KMS-11 (cell line): ENCODE data around the gene SETBP1.

Experiments used
- H2AFZ ChIP-seq: fragments of 200-600 bp; sonication (generic); 2 replicates; pipeline ENCODE4 v1.6.1; 2016; ENCODE audit warnings: antibody characterized with exemption, mixed run types, low read depth
- H3K27ac ChIP-seq: fragments of 200-600 bp; sonication (generic); 2 replicates; pipeline ENCODE4 v1.6.1; 2016; ENCODE audit warnings: mild to moderate bottlenecking, mixed run types
- H3K27me3 ChIP-seq: fragments of 200-600 bp; sonication (generic); 2 replicates; pipeline ENCODE4 v1.6.1; 2017; ENCODE audit warnings: mild to moderate bottlenecking, low read depth, mixed run types, moderate library complexity; ENCODE audit not compliant: insufficient read depth
- H3K36me3 ChIP-seq: fragments of 200-600 bp; sonication (generic); 2 replicates; pipeline ENCODE4 v1.6.1; 2017; ENCODE audit warnings: mild to moderate bottlenecking, mixed run types; ENCODE audit not compliant: insufficient read depth
- H3K4me1 ChIP-seq: fragments of 200-600 bp; sonication (generic); 2 replicates; pipeline ENCODE4 v1.6.1; 2016; ENCODE audit warnings: mild to moderate bottlenecking, low read depth, mixed run types; ENCODE audit not compliant: poor library complexity, severe bottlenecking
- H3K4me2 ChIP-seq: fragments of 200-600 bp; sonication (generic); 2 replicates; pipeline ENCODE4 v1.7.0; 2016; ENCODE audit warnings: mild to moderate bottlenecking, mixed run types
- H3K4me3 ChIP-seq: fragments of 200-600 bp; sonication (generic); IDR thresholded peaks from 2 replicates; pipeline ENCODE4 v1.6.1; 2017; ENCODE audit warnings: low read depth, low read length, mixed read lengths; ENCODE audit not compliant: insufficient read depth
- H3K79me2 ChIP-seq: fragments of 200-600 bp; sonication (generic); 2 replicates; pipeline ENCODE4 v1.6.1; 2016; ENCODE audit warnings: low read depth, mixed run types; ENCODE audit not compliant: insufficient read depth
- H3K9ac ChIP-seq: fragments of 200-600 bp; sonication (generic); 2 replicates; pipeline ENCODE4 v1.6.1; 2016; ENCODE audit warnings: mild to moderate bottlenecking, mixed run types
- H4K20me1 ChIP-seq: fragments of 200-600 bp; sonication (generic); 2 replicates; pipeline ENCODE4 v1.6.1; 2016; ENCODE audit warnings: mild to moderate bottlenecking, mixed run types; ENCODE audit not compliant: insufficient read depth
- CTCF ChIP-seq: fragments of 200-600 bp; sonication (generic); conservative IDR thresholded peaks from 2 replicates; pipeline ENCODE4 v1.6.1; 2017; ENCODE audit warnings: low read depth, mild to moderate bottlenecking, antibody characterized with exemption, low read length, moderate library complexity, mixed read lengths

The SETBP1 gene

GRCh38 chr18:44651478-44651877 is 29.2 kb upstream of the SETBP1 start:
- Histone ChIP-seq H3K4me1 (no peaks in the 10 kb centered on the region), H3K4me3 (no peak overlapping the region), H3K27ac (no peak overlapping the region), H3K9ac (no peak overlapping the region), H4K20me1 (no peaks in the 10 kb centered on the region), H2AFZ (no peak overlapping the region), H3K79me2 (no peaks in the 10 kb centered on the region), H3K27me3 (no peaks in the 10 kb centered on the region), H3K4me2 (no peak overlapping the region), H3K36me3 (no peaks in the 10 kb centered on the region)
- TF ChIP-seq CTCF = no peak

GRCh38 chr18:44651918-44652572 is 28.6 kb upstream of the SETBP1 start:
- no peak overlapping the region for H2AFZ ChIP-seq
- H3K27me3 ChIP-seq = no peaks in the 10 kb centered on the region
- H3K36me3 ChIP-seq = no peaks in the 10 kb centered on the region
- TF ChIP-seq CTCF = no peak
- no peaks in the 10 kb centered on the region for H3K79me2 ChIP-seq
- H3K4me3 ChIP-seq = no peak overlapping the region
- H4K20me1 ChIP-seq = no peaks in the 10 kb centered on the region
- H3K9ac ChIP-seq = no peak overlapping the region
- H3K4me2 ChIP-seq = no peak overlapping the region
- H3K27ac ChIP-seq = no peak overlapping the region
- no peaks in the 10 kb centered on the region for H3K4me1 ChIP-seq

GRCh38 chr18:44652722-44653121 is 28.0 kb upstream of the SETBP1 start:
- H3K4me3 ChIP-seq = no peak overlapping the region
- H4K20me1 ChIP-seq = no peaks in the 10 kb centered on the region
- no peaks in the 10 kb centered on the region for H3K27me3 ChIP-seq
- H3K4me2 ChIP-seq = no peak overlapping the region
- H3K4me1 ChIP-seq = no peaks in the 10 kb centered on the region
- H3K79me2 ChIP-seq = no peaks in the 10 kb centered on the region
- no peak overlapping the region for H2AFZ ChIP-seq
- no peak overlapping the region for H3K27ac ChIP-seq
- no peak for TF ChIP-seq CTCF
- H3K9ac ChIP-seq = no peak overlapping the region
- no peaks in the 10 kb centered on the region for H3K36me3 ChIP-seq

- no peaks in the 10 kb centered on the region for H4K20me1 ChIP-seq
- no peaks in the 10 kb centered on the region for H3K79me2 ChIP-seq
- H3K9ac ChIP-seq = no peak overlapping the region
- no peaks in the 10 kb centered on the region for H3K4me1 ChIP-seq
- H3K36me3 ChIP-seq = no peaks in the 10 kb centered on the region
- TF ChIP-seq CTCF = no peak
- no peak overlapping the region for H2AFZ ChIP-seq
- no peak overlapping the region for H3K4me2 ChIP-seq
- H3K4me3 ChIP-seq = no peak overlapping the region
- no peak overlapping the region for H3K27ac ChIP-seq
- H3K27me3 ChIP-seq = no peaks in the 10 kb centered on the region
These were observed 26.1 kb upstream of the SETBP1 start for GRCh38 chr18:44654573-44654972.
